CD4-positive, alpha-beta T cell (primary cell): Measurements from ENCODE around the gene WIPF1. TPM values are rescaled to one million over a fixed set of nuclear protein-coding genes. Genes with fewer than 3 reads are reported as not detected.

Experiments used
- ATAC-seq: fragments of 200-7000 bp; cut with Tn5 transposase; one replicate; pipeline ENCODE4 v1.10.0; 2022; ENCODE audit warnings: mild to moderate bottlenecking; ENCODE audit not compliant: poor library complexity
- CTCF ChIA-PET: fragments of 350-600 bp; sonication (Branson Sonifier 250); formaldehyde crosslinking; loops from one replicate; lab custom pipeline; 2021; ENCODE audit warnings: antibody characterized with exemption, inconsistent platforms; lab: Charles Lee
- POLR2A ChIA-PET: fragments of 350-600 bp; sonication (Branson Sonifier 250); formaldehyde crosslinking; loops from one replicate; lab custom pipeline; 2021; ENCODE audit warnings: antibody characterized with exemption, inconsistent platforms; lab: Charles Lee
- DNase-seq, 14 experiments: peaks; one replicate each; pipeline ENCODE4 v3.0.0-alpha.2; 2013 to 2020; ENCODE audit warnings: mixed read lengths in 2 of 14
- H3K27ac ChIP-seq, 2 donors: one replicate each; pipeline versions ENCODE4 v1.5.1 to v1.7.0; 2013; ENCODE audit warnings: low read length in 2 of 2, low read depth in 1 of 2, mild to moderate bottlenecking in 1 of 2
- H3K27me3 ChIP-seq, 2 experiments: 1 replicate in 1 of 2; 2 replicates in 1 of 2; pipeline versions ENCODE4 v1.6.1 to v1.7.0; 2013; ENCODE audit warnings: low read length in 2 of 2, control low read depth in 1 of 2, mild to moderate bottlenecking in 1 of 2, moderate library complexity in 1 of 2; ENCODE audit not compliant: insufficient read depth in 2 of 2, control insufficient read depth in 1 of 2
- H3K36me3 ChIP-seq: one replicate; pipeline ENCODE4 v1.6.1; 2013; ENCODE audit warnings: low read length, control low read depth; ENCODE audit not compliant: insufficient read depth
- H3K4me1 ChIP-seq: one replicate; pipeline ENCODE4 v1.6.1; 2013; ENCODE audit warnings: low read length, control low read depth; ENCODE audit not compliant: insufficient read depth
- H3K4me3 ChIP-seq: one replicate; pipeline ENCODE4 v1.5.1; 2013; ENCODE audit warnings: mild to moderate bottlenecking, low read length, moderate library complexity
- H3K9me3 ChIP-seq, 2 experiments: 1 replicate in 1 of 2; 2 replicates in 1 of 2; pipeline versions ENCODE4 v1.6.1 to v1.7.0; 2013; ENCODE audit warnings: low read length in 2 of 2, mild to moderate bottlenecking in 2 of 2, control low read depth in 1 of 2, moderate library complexity in 1 of 2; ENCODE audit not compliant: control insufficient read depth in 1 of 2, insufficient read depth in 1 of 2
- H3K27ac Mint-ChIP-seq: one replicate; pipeline ENCODE4 v1.8.0; 2020; ENCODE audit warnings: mixed read lengths
- H3K27me3 Mint-ChIP-seq: one replicate; pipeline ENCODE4 v1.8.0; 2021; ENCODE audit warnings: mixed read lengths
- H3K36me3 Mint-ChIP-seq: one replicate; pipeline ENCODE4 v1.8.0; 2021; ENCODE audit warnings: low read depth, mixed read lengths
- H3K4me1 Mint-ChIP-seq: one replicate; pipeline ENCODE4 v1.8.0; 2021; ENCODE audit warnings: low read depth, mixed read lengths
- H3K4me3 Mint-ChIP-seq: one replicate; pipeline ENCODE4 v1.8.0; 2020; ENCODE audit warnings: mild to moderate bottlenecking, mixed read lengths
- H3K9me3 Mint-ChIP-seq: one replicate; pipeline ENCODE4 v1.8.0; 2020; ENCODE audit warnings: mixed read lengths
- CTCF ChIP-seq: fragments of 200-600 bp; IDR thresholded peaks from one replicate; pipeline ENCODE4 v1.8.0; 2022; ENCODE audit warnings: antibody characterized with exemption, mild to moderate bottlenecking
- intact Hi-C, 2 experiments: fragments of 100-400 bp; cut with DNase I in 1 of 2; cut with micrococcal nuclease in 1 of 2; formaldehyde crosslinking; loops; one replicate each; pipeline versions ENCODE4 v1.15.1 to v1.9.0; 2023 to 2025; cut with DNase I, micrococcal nuclease
- total RNA-seq, 174 experiments: library from RNA in 2 of 174; stranded (reverse) in 2 of 174; gene quantifications; one replicate each; pipeline ENCODE4 v1.2.3 and lab custom pipeline; 2021 to 2026

Gene WIPF1
- total RNA-seq, 2 experiments from 2014 or later: 237 to 264 TPM

- TF ChIP-seq CTCF: no peak
- ChIA-PET POLR2A (interaction anchor here (0.6 to 2.6 kb wide), 5 partner anchors 9 to 84 kb away, joined by 3 to 13 read pairs (median 3); no protein-coding TSS in a partner anchor), CTCF (interaction anchor here (1.0 to 3.1 kb wide), 6 partner anchors 9 to 87 kb away, joined by 3 to 36 read pairs (median 3); partner anchors contain the start of gene GPR155)
- Mint-ChIP-seq H3K4me1 (peaks cover 11% of the 10 kb centered on the region), H3K9me3 (peaks cover 3% of the 10 kb centered on the region), H3K4me3 (no peak overlapping the region), H3K36me3 (peaks cover 4% of the 10 kb centered on the region), H3K27ac (peak overlapping the region; percentile 69), H3K27me3 (no peaks in the 10 kb centered on the region)
- H3K27ac ChIP-seq: no peak overlapping the region
- ATAC-seq: peak; percentile 75
- no peaks in the 10 kb centered on the region for H3K27me3 ChIP-seq
- no peak overlapping the region for H3K4me3 ChIP-seq
- H3K9me3 ChIP-seq: no peaks in the 10 kb centered on the region
- H3K36me3 ChIP-seq: no peaks in the 10 kb centered on the region
- peak in 8 of 14 experiments; percentile 13 to 60 (median 24) for DNase-seq
- H3K4me1 ChIP-seq: peaks cover 1% of the 10 kb centered on the region
- intact Hi-C loops: loop anchor here in 1 of 2 experiments (1.0 kb wide), 1 partner anchor 85 kb away; no protein-coding TSS in a partner anchor
These were observed 50.8 kb downstream of the WIPF1 start for GRCh38 chr2:174546519-174547506.

GRCh38 chr2:174545240-174545639 lies 52.4 kb downstream of the WIPF1 start:
- H3K4me1 ChIP-seq: no peaks in the 10 kb centered on the region
- no peak overlapping the region for H3K27ac Mint-ChIP-seq
- no peaks in the 10 kb centered on the region for H3K27me3 Mint-ChIP-seq
- CTCF ChIA-PET: no interaction called here
- no peak for ATAC-seq
- no peaks in the 10 kb centered on the region for H3K27me3 ChIP-seq
- peaks cover 4% of the 10 kb centered on the region for H3K36me3 Mint-ChIP-seq
- no peak overlapping the region for H3K4me3 ChIP-seq
- no peak overlapping the region for H3K27ac ChIP-seq
- H3K36me3 ChIP-seq: no peaks in the 10 kb centered on the region
- intact Hi-C loops: no loop called here
- POLR2A ChIA-PET: no interaction called here
- no peak for TF ChIP-seq CTCF
- no peaks in the 10 kb centered on the region for H3K9me3 ChIP-seq
- peaks cover 3% of the 10 kb centered on the region for H3K9me3 Mint-ChIP-seq
- no peak for DNase-seq
- H3K4me3 Mint-ChIP-seq: no peak overlapping the region
- H3K4me1 Mint-ChIP-seq: peaks cover 7% of the 10 kb centered on the region

GRCh38 chr2:174544802-174545201 lies 52.8 kb downstream of the WIPF1 start:
- H3K9me3 ChIP-seq: no peaks in the 10 kb centered on the region
- intact Hi-C loops: no loop called here
- ATAC-seq (no peak), DNase-seq (no peak)
- Mint-ChIP-seq H3K4me3 (no peak overlapping the region), H3K27ac (no peak overlapping the region), H3K4me1 (peaks cover 6% of the 10 kb centered on the region), H3K9me3 (peaks cover 3% of the 10 kb centered on the region), H3K27me3 (no peaks in the 10 kb centered on the region), H3K36me3 (peaks cover 4% of the 10 kb centered on the region)
- H3K27ac ChIP-seq: no peak overlapping the region
- TF ChIP-seq CTCF: no peak
- no peak overlapping the region for H3K4me3 ChIP-seq
- no peaks in the 10 kb centered on the region for H3K27me3 ChIP-seq
- ChIA-PET POLR2A (no interaction called here), CTCF (no interaction called here)
- H3K4me1 ChIP-seq: no peaks in the 10 kb centered on the region
- H3K36me3 ChIP-seq: no peaks in the 10 kb centered on the region
